GM19395 (cell line): ENCODE measurements around the gene ARHGAP5.
A peak's percentile ranks its signal among the peaks of the same experiment; 100 is the strongest.

Source experiments
- ATAC-seq: cut with Tn5 transposase; IDR thresholded peaks from one replicate; pipeline ENCODE4 v1.9.1; 2021; ENCODE audit warnings: mild to moderate bottlenecking, moderate library complexity; ENCODE audit not compliant: unreplicated experiment

Gene ARHGAP5

GRCh38 chr14:32166924-32167323 lies 89.8 kb downstream of the ARHGAP5 start:
- ATAC-seq = no peak

GRCh38 chr14:32167907-32168306 lies 90.8 kb downstream of the ARHGAP5 start:
- ATAC-seq = no peak

DNA sequence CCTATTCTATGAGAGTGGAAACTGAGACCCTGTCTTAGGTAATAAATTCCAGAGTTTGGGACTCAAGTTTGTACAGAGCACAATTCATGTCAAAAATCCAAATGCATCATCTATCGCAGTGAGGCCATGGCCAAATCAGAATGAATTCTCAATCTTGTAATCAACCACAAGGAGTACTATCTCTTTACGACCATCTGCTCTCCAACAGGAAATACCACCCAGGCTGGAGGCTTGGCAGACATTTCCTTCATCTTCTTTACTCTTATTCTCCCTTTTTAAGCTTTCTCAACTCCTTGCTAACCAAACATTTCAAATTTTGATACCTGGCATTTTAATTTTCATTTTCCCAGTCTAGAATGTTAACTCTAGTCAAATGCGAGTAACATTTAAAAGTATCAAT lies 92.1 kb downstream of the ARHGAP5 start:
- no peak for ATAC-seq

DNA sequence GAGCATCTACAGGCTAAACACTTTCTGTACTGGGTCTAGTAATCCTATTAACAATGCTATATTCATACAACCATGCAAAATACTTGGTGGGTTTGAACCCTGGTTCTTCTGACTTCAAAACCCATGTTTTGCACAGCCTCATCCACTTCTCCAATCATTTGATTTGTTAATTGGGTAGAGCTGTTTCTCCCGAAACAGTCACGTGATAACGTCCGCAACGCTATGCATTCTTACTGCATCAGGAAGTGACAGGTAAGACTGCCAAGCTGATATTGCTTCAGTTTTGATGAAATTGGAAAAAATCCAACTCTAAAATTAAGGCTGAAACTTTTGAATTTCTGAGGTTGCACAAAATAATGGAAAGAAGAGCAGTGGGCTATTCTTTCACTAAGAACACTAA lies 94.4 kb downstream of the ARHGAP5 start:
- no peak for ATAC-seq

GRCh38 chr14:32183151-32184058 lies 106.3 kb downstream of the ARHGAP5 start:
- ATAC-seq = no peak

DNA sequence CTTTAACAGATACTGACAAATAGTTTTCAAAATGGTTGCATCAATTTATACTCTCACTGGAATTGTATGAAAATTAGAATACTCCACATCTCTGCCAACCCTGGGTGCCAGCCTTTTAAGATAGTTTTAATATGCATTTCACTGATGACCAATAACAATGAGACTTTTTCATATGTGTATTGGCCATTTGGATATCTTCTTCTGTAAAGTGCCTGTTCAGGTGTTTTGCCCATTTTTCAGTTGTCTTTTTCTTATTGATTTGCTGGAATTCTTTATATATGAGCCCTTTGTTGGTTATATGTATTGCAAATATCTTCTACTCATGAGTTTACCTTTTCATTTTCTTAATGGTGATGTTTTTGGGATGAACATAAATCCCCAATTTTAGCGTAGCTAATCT lies 108.0 kb downstream of the ARHGAP5 start:
- no peak for ATAC-seq

GRCh38 chr14:32186248-32186647 lies 109.1 kb downstream of the ARHGAP5 start:
- peak; percentile 69 for ATAC-seq

DNA sequence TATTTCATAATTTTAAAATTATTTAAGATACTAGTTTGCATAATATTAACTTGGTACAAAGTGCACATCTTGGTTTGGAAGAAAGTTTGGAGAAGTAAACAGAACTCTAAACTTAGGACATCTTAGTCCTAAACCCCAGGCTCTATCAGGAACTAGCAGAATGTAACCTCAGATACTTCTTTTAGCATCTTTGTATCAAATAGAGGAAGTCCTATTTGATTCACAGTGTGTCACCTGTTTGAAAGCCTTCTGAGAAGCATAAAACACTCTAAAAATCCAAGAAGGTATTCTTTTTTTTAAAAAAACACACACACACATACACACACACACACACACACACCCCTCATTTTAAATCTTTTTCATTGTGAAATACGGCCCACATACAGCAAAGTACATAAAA lies 112.7 kb downstream of the ARHGAP5 start:
- no peak for ATAC-seq

DNA sequence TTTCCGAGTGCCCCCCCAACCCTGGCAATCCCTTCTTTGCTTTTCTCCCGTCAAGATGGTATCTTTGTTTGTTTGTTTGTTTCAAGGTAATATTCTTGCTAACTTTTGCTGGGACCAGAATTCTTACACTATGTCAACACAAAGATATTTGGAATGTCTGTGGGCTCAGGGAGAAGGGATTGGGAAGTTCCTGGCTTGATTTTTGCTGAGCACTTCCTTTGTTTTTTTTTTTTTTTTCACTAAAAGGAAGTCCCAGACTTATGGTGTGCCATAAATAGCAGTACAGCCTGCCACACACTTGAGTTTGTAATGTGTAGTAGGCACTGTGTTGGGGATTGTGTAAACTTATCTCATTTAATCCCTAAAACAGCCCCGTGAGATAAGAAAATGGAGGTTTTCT lies 113.6 kb downstream of the ARHGAP5 start:
- ATAC-seq = no peak

DNA sequence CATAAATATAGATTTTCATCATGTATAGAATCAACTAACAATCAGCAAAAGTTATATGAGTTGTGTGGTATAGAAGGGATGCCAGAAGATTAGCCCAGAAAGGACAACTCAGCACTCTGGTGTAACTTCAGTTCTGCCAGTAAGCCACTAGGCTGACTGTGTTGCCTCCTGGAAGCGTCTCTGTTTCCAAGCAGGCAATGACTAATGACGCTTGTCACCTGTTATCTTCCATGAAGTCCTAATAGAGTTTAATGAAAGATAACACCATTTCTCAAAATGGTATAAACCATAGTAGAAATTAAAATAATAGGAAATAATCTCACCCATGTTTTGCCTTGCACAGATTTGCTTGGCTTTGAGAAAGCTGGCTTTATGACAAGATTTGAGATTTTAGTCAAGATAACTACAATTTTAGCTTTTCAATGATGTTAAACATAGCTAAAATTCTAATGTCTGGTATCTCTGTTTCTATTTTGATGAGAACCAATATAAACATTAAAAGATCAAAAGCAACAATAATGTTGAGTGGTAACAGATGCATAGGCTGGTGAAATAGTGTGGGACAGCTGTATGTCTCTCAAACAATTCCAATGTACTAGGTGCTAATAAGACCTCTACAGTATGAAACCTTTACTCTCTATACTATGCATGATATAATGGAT lies 115.7 kb downstream of the ARHGAP5 start:
- ATAC-seq = no peak

- no peak for ATAC-seq
Measured at GRCh38 chr14:32193532-32193931, 116.4 kb downstream of the ARHGAP5 start.

DNA sequence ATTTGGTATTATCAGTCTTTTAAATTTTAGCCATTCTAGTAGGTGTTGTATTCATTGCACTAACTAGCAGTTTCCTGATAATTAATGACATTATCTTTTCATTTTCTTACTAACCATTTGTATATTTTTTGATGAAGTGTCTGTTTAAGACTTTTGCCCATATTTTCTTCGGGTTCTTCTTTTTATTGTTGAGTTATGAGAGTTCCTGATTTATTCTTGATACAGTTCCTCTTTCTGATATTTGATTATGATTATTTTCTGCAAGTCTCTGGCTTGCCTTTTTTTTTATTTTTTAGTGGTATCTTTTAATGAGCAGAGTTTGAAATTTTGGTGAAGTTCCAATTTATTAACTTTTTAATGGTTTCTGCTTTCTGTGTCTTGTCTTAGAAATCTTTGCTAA lies 118.5 kb downstream of the ARHGAP5 start:
- ATAC-seq = no peak

DNA sequence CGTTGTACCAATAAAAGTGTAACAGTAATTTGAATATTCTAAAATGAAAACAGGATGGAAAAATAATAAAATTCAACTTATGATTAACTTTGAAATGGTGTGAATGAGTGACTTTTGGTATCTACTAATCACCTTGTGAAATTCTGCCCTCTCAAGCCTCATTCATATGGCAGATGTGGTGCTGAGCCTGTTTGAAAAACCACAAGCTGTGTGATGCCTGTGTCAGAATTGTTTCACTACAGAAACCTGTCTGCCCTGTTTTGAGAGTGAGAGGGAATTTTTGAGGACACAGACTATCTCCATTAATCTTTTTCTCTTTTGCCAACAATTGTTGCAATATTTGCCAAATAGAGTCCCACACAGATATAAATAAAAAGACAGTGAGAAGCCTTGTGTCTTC lies 120.8 kb downstream of the ARHGAP5 start:
- ATAC-seq = peak; percentile 50

- peak; percentile 38 for ATAC-seq
Measured at GRCh38 chr14:32200368-32201192, 123.5 kb downstream of the ARHGAP5 start.

DNA sequence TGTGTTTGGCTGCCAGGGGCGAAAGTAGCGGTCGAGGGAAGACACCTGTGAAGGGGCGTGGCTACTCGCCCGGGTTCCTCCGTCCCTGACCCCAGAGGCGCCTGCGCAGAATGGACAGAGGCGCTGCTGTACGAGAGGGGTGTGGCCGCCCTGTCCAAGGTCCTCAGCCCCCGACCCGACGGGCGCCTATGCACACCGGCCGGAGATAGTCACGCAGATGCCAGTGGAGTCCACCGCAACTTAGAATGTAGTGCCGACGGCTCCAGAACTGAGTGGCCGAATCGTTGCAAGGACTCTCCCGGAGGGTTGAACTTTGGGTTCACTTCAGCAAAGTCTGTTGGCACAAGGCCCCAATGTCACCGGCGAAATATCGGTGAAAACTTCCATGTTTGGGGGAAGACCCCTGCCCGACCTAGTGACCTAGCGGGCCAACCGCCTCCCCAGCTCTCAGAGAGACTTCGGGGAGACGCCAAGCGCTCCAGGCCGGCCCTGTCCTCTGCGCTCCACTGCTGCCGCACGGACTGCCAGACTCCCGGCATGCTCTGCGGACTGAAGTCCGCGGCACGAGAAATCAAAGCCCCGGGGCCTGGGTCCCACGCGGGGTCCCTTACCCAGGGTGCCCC lies 124.2 kb downstream of the ARHGAP5 start:
- ATAC-seq = peak; percentile 53

DNA sequence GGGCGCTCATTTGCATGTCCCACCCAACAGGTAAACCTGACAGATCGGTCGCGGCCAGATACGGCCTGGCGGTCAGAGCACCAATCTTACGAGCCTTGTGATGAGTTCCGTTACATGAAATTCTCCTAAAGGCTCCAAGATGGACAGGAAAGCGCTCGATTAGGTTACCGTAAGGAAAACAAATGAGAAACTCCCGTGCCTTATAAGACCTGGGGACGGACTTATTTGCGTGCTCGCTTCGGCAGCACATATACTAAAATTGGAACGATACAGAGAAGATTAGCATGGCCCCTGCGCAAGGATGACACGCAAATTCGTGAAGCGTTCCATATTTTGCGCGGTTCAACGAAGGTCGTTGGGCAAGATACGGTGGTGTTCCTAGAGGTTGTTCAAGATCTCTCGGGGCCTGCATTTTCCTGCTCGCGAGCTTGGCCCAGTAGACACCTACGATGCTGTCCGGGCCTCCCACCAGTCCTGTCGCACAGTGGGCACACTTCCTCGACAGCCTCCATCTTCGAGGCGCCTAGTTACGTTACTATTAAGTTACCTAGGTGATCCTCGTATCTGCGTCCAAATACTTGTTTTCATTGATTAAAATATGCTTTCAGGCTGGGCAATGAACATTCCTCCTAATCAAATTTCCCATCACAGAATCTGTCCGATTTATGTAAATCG lies 124.8 kb downstream of the ARHGAP5 start, which contains the start of gene RNU6-7:
TSS of gene RNU6-7 (plus strand) at position 230 of the 675 bp plus-strand sequence.
- ATAC-seq = no peak

- peak; percentile 0 for ATAC-seq
Measured at GRCh38 chr14:32202491-32202997, 125.4 kb downstream of the ARHGAP5 start.

GRCh38 chr14:32202998-32203882 lies 126.1 kb downstream of the ARHGAP5 start, which contains the start of gene RNU6-8:
TSS of gene RNU6-8 (minus strand) at chr14:32203269.
- peak; percentile 64 for ATAC-seq

- ATAC-seq = no peak
Measured at GRCh38 chr14:32203928-32204357, 126.8 kb downstream of the ARHGAP5 start.
